Islet of Langerhans (tissue), 1 donor: ENCODE measurements around the gene MZF1.
"Not testable (repeated sequence)": the region's sequence is repeated elsewhere in the genome, so short reads cannot be mapped to it uniquely, and the experiment has no call there.

ENCODE experiments used
- FAIRE-seq: peaks from one replicate; lab custom pipeline; 2011; peaks lifted over from hg19 to GRCh38; lab: Jason Lieb, UNC

The MZF1 gene

DNA sequence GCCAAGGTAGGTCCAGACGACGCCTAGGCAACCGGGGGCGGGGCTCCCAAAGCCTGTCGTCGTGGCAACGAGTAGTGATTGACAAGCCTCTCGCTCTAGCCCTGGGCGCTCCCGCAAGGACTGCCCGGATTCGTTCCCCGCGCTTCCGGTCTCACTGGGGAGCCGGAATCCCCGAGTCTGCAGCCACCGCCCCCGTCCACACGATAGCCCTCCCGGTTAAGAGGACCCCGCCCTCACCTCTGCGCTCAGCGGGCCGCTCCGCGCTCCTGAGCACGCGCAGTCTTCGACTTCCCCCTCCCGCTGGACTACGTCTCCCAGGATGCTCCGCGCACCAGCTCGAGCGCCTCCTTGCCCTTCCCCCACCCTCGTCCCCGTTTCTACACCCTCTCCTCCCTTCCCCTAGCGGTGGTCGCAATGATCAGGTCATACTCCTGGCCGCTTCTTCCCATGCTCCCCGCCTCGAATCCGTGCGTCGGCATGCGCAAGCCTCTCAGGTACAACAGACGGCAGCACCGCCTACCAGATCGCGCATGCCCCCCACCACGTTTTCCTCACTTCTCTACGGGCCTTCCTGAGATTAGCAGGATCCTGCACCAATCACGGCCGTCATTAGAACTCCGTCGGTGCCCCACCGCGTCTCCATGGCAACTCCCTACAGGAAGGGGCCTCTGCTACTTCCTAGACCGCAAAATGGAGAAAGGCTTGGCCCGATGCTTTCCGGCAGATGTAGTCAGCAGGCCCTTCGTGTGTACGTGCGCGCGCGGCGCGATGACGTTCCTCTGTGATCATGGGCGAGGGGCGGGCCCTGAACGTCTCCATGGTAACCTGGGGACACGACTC, at the start of gene MZF1:
Gene MZF1 (minus strand): TSS at position 518 of the 840 bp plus-strand sequence. CDS start 1,946 bp downstream, outside the sequence.
- FAIRE-seq = peak; percentile 90

DNA sequence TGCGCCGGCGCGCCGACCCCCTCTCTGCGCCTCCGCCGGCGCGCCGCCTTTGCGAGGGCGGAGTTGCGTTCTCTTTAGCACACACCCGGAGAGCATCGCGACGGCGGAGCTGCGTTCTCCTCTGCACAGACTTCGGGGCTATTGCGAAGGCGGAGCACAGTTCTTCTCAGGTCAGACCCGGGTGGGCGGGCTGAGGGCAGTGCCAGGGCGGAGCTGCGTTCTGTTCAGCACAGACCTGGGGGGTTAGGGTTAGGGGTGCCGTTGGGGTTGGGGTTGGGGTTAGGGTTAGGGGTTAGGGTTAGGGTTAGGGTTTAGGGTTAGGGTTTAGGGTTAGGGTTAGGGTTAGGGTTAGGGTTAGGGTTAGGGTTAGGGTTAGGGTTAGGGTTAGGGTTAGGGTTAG, 34.1 kb upstream of the MZF1 start:
- FAIRE-seq = not testable (repeated sequence)

DNA sequence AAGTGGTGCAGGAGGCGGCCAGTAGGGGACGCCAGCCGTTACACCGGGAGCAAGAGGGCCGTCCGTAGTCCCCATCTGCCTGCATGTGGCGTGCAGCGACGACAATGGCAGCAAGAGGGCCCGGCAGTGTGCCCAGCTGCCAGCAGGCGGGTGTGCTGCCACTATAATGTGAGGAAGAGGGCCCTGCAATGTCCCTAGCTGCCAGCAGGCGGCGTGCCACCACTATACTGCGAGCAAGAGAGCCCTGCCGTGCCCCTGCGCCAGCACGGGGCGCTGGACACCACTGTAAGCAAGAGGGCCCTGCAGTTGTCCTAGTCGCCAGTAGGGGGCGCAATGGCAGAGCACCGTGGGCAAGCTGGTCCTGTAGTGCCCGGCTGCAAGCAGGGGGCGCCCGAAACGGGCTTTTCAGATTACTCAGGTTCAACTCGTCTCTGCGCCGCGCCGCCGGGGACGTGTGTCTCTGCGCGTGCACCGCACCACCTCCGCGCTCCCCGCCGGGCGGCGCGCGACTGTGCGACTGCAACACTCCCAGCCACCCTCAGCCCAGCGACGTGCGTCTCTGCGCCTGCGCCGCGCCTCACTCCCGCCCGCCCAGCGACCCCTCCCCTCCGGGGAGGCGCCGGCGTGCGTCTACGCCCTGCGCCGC, 33.2 kb upstream of the MZF1 start:
- FAIRE-seq = not testable (repeated sequence)

DNA sequence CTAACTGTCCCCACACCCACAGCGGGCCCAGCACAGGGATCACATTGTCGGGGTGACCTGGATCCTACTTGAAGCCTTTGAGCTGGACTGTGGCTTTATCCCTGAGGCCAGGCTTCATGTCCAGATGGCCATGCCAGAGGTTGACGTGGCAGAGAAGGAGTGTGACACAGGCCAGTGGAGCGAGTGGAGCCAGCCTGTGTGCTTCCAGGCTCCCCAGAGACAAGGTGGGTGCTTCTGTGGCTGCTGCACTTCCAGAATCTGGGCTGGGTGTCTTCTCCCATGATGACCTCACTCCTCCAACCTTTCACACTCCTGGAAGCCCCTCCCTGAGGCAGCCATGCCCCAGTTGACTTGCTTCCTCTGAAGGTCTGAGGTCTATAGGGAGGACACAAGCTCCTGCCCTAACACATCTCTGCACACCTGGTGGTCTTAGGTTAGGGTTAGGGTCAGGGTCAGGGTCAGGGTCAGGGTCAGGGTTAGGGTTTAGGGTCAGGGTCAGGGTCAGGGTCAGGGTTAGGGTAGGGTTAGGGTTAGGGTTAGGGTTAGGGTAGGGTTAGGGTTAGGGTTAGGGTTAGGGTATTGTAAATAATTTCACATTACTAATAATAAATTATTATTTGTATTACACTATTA, 13.1 kb upstream of the MZF1 start:
- no peak for FAIRE-seq

DNA sequence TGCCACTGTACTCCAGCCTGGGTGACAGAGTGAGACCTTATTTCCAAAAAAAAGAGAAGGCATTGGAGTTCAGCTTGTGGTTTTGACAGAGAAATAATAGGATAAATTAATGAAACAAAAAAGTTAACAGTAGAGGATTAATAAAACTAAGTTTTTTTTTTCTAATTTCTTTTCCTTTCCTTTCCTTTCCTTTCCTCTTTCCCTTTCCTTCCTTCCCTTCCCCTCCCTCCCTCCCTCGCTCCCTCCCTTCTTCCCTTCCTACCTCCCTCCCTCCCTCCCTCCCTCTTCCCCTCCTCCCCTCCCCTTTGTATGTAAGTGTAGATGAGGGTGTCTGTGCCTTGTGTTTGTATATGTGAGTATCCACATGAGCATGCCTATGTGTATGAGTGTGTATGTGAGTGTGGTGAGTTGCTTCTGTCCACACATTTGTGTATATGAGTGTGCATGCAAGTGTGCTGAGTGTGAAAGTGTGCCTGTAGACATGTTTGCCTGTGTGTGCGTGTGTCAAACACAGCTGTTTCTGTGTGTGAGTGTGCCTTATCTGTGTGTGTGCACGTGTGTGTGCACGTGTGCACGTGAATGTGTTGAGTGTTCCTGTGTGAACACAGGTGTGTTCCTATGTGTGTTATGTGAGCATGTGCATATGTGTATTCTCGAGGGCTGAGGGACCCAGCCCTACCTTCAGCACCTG, 12.5 kb upstream of the MZF1 start:
- FAIRE-seq = no peak

DNA sequence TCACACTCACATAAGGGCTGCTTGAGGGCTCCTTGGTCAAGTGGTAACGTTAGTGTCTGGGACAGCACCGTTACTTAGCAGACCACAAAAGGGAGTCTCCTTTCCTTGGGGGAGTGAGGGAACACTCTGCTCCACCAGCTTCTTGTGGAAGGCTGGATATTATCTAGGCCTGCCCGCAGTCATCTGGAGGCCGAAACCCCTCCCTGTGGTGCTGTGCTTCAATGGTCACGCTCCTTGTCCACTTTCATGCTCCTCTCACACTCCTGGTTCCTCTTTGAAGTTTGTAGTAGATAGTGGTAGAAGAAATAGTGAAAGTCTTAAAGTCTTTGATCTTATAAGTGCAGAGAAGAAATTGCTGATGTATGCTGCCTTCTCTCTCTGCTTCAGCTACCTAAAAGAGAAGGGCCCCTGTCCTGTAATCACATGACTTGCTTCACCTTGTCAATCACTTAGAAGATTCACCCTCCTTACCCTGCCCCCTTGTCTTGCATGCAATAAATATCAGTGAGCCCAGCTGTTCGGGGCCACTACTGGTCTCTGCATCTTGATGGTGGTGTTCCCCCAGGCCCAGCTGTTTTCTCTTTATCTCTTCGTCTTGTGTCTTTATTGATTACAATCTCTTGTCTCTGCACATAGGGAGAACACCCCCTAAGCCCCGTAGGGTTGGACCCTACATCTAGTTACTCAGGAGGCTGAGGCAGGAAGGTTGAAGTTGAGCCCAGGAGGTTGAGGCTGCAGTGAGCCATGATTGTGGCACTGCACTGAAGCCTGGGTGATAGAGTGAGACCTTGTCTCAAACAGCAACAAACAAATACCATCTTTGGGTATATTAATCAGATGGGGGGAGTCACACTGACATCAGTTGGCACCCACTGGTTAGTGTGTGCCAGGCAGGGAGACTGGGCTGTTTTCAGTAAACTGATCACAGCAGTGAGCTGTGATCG, 11.6 kb upstream of the MZF1 start:
- no peak for FAIRE-seq

DNA sequence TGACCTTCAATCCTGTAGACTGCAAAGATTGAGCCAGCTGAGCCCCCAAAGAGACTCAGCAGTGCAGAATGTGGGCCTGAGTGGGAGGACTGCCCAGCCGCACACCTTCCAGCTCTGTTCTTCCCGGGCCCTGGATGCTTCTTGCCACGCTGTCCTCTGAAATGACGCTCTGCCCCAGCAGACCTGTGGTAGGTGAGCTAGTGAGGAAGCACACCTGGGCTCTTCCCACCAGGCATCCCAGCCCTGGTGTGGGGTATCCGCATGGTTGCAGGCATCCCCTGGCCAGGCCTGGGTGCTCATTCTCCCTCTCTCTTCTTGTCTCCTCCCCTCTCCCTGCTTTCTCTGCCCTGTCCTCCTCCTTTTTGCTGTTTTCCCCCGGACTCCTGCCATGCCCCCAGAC, 9.8 kb upstream of the MZF1 start:
- FAIRE-seq = no peak

DNA sequence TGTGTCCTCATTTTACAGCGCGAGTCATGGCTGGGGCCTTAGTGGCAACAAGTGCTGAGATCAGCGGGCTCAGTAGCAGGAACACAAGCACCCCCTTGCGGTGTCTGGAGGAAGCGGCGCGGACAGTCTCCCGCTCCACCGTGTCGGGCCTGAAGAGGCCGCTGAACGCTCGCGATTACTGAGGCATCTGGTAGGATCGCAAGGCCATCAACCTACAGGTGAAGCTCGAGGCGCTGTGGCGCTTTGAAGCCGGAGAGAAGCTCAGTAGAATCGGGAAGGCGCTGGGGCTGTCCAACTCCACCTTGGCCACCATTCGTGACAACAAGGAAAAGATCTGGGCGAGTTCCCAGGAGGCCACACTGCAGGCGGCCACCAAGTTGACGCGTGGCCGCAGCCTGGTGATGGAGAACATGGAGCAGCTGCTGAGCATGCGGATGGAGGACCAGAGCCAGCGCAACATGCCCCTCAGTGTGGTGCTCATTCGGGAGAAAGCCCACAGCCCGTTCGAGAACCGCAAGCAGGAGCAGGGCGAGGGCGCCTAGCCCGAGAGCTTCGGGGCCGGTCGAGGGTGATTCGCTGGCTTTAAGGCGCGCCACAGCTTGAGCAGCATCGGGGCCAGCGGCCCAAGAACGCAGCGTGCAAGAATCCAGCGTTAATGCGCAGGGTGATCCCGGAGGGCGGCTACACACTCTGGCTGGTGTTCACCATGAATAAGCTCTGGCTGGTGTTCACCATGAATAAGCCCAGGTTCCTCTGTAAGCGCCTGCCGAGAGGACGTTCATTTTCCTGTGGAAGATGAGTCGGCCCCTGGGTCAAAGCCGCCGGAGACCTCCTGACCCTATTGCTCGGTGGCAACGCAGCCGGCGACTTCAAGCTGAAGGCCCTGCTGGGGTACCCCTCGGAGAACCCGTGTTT, 8.3 kb upstream of the MZF1 start:
- FAIRE-seq = no peak

DNA sequence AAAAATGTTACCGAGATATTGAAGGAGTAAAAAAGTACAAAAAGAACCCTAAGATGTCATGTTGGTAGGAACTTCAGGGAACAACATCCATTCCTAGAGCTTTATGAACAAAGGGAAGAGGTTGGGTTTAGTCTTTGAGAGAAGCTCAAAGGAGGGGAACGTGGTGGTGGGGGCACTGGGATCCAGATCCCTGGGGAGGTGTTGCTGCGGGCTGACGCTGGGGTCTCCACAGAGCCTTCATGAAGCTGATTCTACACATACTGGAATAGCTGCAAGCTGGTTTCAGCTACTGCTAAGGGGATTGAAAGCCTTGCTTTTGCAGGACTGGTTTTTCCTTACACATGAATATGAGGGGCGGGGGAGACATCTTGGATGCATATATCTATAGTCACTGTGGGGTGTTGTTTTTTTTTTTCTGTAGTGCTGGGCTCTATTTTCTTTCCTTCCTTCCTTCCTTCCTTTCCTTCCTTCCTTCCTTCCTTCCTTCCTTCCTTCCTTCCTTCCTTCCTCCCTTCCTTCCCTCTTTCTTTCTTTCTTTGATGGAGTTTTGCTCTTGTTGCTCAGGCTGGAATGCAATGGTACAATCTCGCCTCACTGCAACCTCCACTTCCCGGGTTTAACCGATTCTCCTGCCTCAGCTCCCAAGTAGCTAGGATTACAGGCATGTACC, 6.5 kb upstream of the MZF1 start:
- FAIRE-seq = no peak

DNA sequence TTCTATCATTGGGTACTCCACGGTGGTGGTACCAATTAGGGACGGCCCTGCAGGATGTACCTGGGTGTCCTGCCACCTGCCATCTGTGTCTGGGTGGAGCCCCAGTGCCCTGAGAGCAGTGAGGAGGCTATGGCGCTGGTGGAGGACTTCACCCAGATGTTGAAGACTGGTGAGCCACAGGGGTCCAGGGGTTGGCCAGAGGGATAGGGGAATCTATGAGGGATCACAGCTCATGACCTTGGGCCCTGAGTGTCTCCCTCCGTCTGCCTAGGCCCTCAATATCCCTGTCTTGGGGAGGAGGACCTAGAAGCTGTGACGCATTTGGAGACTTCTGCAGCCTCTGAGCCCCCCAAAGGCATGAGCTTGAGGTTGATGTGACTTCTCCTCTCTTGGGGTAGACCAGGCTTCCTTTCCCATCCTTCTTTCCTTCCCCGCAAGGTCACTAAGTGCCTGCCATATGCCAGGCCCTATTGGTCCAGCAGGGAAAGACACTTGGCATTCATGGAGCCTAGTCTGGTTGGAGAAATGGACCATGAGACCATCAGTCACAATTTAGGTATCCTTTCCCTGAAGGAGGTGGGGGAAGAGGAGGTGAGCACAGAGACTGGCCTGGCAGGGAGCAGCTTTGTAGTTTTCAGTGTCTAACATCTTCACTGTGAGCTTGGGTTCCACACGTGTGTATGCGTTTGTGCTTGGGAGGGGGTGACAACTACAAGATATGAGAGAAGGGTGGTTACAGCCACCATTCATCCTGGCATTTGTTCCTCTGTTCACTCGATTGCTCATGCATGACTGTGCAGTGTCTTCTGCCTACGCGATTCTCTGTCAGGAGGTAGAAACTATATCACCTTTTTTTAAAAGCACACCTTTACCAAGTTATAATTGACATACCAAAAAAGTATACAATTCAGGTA, 5.1 kb upstream of the MZF1 start:
- no peak for FAIRE-seq

DNA sequence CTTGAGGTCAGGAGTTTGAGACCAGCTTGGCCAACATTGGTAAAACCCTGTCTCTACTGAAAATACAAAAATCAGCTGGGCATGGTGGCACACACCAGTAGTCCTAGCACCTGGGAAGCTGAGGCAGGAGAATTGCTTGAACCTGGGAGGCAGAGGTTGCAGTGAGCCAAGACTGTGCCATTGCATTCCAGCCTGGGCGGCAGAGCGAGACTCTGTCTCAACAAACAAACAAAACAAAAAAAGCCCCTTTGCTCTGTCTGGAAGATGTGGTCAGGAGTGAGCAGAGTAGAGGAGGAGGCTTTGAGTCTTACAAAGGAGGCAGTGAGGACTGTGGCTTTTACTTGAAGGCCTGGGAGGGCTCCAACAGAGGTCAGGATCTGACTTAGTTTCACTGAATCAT, 4.4 kb upstream of the MZF1 start:
- not testable (repeated sequence) for FAIRE-seq

DNA sequence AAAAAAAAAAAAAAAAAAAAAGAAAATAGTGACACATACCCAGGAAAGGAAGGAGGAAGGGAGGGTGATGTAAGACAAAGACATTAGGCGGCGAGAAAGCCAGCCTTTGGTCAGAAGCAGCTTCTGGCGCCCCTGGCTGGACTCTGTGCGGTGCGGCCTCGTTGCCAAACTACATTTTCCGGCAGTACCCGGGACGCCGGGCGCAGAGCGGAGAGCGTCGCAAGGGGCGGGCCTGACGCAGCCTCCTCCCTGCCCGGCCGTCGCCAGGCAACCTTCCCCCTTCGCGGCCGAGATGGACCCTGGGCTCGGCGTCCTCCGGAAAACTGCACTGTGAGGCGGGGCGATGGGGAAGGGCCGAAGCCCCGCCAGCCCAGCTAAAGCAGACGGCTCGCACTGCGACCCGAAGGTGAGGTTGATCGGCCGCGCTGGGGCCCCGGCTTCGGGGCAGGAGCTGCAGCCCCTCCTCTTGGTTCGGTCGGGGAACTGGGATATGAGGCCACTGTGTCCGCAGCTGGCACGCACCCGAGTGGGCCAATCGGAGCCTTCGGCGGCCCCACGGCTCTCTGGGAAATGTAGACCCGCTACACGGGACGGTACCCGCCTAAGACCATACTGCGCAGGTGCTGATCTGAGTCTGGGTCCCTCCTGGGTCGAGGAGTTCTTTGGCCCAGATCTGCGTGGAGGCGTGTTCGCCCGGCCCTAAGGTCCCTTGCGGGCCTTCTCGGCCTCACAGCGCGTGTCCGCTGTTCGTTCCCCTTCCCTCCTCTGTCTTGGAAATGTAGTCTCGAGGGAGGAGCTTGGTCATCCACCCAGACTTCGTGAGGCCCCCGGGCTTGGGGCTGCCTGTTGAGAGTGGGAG, 2.3 kb upstream of the MZF1 start:
- no peak for FAIRE-seq

DNA sequence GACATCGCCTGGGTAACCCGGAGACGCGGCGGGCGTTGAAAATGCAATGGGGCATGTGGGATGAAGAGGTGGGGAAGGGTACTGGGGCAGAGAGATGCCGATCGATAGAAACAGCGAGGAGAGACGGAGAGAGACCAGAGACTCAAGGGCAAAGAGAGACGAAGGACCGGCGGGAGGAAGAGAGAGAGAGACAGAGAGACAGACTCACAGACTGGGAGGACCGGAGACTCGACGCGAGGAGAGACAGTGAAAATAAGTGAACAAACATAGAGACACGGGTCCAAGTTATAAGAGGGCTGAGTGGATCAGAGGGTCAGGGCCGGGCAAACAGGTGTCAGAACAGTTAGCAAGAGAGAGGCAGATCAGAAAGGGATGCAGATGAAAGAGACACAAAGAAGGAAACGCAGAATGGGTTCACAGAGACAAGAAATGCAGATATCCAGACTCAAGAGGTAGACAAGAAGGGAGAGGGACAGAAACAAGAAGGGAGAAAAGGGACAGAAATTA, 576 bp upstream of the MZF1 start:
- FAIRE-seq = no peak

DNA sequence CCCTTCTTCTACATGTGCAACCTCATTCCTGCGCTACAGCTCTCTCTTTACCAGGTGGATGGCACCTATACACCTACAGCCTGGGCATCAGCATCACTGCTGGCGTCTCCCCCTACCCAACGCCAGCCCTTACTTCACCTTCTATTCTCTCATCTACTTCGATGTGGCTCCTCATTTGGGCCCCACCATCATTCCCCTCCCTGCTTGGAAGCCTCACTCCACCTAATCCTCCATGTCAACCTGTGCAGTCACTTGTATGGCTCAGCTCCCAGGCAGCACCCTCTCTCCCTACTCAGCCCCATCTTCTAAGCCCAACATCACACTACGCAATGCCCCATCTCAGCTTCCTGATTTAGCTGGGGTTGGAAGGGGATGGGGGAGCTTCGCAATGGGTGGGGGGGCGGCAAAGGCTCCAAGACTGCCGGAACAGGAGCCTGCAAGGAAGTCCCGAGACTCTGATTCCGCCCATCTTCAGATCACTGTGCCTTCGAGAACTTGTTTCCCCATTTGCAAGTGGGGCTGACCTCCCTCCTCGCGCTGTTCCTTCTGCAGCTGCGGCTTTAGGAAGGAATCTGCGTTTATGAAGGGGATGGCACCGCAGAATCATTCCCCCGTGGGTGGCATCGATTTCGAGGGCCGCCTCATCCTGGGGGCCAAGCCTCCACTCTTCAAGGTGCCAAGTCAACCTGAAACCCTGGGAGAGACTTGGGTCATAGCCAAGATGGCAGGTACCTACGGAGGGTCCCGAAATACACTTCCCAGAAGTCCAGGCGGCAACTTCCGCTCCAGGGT, 913 bp downstream of the MZF1 start:
- FAIRE-seq = peak; percentile 78

DNA sequence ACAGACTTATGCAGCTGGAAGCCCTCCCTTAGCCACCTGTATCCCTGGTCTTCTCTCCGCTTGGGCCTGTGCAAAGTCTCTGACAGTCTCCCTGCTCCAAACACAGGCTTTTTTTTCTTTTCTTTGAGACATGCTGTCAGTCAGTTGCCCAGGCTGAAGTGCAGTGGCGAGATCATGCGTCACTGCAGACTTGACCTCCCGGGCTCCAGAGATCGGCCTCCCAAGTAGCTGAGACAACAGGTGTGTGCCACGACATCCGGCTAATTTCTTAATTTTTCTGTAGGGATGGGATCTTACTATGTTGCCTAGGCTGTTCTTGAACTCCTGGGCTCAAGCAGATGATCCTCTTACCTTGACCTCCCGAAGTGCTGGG, 1.6 kb downstream of the MZF1 start:
- FAIRE-seq = no peak

DNA sequence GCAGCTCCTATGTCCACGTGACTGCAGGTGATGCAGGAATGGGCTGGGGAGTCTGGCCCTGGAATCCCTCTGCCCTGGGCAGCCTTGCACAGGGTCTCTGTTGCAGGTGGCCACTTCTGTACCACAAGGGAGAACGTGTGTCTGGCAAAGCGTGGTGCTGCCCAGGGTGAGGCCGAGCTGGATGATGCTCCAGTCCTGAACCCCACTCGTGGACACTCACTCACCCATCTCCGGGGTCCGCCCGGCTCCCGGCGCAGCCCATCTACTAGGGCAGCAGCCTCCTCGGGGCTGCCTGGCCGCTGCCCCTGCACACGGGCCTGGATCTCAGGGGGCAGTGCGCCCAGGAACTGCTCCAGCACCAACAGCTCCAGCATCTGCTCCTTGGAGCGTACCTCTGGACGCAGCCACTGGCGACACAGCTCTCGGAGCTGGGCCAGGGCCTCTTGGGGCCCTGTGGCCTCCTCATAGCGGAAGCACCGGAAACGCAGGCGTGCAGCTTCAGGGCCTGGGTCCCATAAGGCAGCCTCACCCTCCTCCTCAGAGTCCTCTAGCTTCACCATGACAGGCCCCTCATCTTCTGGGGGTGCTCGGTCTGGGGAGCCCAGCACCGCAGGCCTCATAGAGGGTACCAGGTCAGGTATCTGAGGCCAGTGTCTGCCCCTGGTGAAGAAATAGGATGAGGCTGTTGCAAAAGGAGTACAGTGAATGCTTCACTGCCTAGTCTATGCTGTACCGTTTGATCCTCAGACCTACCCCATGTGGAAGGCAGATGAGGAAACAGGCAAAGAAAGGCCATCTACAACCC, 2.2 kb downstream of the MZF1 start:
- FAIRE-seq = no peak
